Loucy (cell line): ENCODE measurements around the gene ART4.
A peak's percentile ranks its signal among the peaks of the same experiment; 100 is the strongest.

Experiments
- H2AFZ ChIP-seq: fragments of 200-600 bp; sonication (generic); 2 replicates; pipeline ENCODE4 v1.6.0; 2016; ENCODE audit warnings: antibody characterized with exemption, mild to moderate bottlenecking, low read length, moderate library complexity
- H3F3A ChIP-seq: fragments of 200-600 bp; 2 replicates; pipeline ENCODE4 v1.6.0; 2016; ENCODE audit warnings: antibody characterized with exemption, low read depth, mild to moderate bottlenecking
- H3K27me3 ChIP-seq: fragments of 200-600 bp; sonication (generic); 2 replicates; pipeline ENCODE4 v1.6.1; 2014; ENCODE audit warnings: low read length, mild to moderate bottlenecking; ENCODE audit not compliant: insufficient read depth, poor library complexity, severe bottlenecking
- H3K36me3 ChIP-seq: fragments of 200-600 bp; sonication (generic); 2 replicates; pipeline ENCODE4 v1.6.1; 2016; ENCODE audit warnings: low read length; ENCODE audit not compliant: insufficient read depth
- H3K4me1 ChIP-seq: fragments of 200-600 bp; sonication (generic); 2 replicates; pipeline ENCODE4 v1.5.1; 2014; ENCODE audit warnings: low read length, mild to moderate bottlenecking; ENCODE audit not compliant: insufficient read depth, poor library complexity, severe bottlenecking
- H3K4me2 ChIP-seq: fragments of 200-600 bp; sonication (generic); 2 replicates; pipeline ENCODE4 v1.6.0; 2014; ENCODE audit warnings: antibody characterized with exemption, low read length, low read depth, mild to moderate bottlenecking; ENCODE audit not compliant: poor library complexity, severe bottlenecking
- H3K4me3 ChIP-seq: fragments of 200-600 bp; sonication (generic); 2 replicates; pipeline ENCODE4 v1.5.1; 2014; ENCODE audit warnings: low read length, mild to moderate bottlenecking, mixed read lengths; ENCODE audit not compliant: poor library complexity, severe bottlenecking
- H3K79me2 ChIP-seq: fragments of 200-600 bp; sonication (generic); 2 replicates; pipeline ENCODE4 v1.6.1; 2014; ENCODE audit warnings: low read length; ENCODE audit not compliant: insufficient read depth
- H3K9ac ChIP-seq: fragments of 200-600 bp; sonication (generic); 2 replicates; pipeline ENCODE4 v1.6.0; 2014; ENCODE audit warnings: mild to moderate bottlenecking, low read depth, low read length, moderate library complexity; ENCODE audit not compliant: poor library complexity, severe bottlenecking
- H3K9me2 ChIP-seq: fragments of 200-600 bp; sonication (generic); replicated peaks from 2 replicates; pipeline ENCODE4 v1.6.1; 2016; ENCODE audit warnings: low read depth, low read length, mixed read lengths
- H3K9me3 ChIP-seq: fragments of 200-600 bp; sonication (generic); 2 replicates; pipeline ENCODE4 v1.6.1; 2014; ENCODE audit warnings: mild to moderate bottlenecking, antibody characterized with exemption, low read length, low read depth; ENCODE audit not compliant: insufficient read depth
- H4K20me1 ChIP-seq: fragments of 200-600 bp; sonication (generic); 2 replicates; pipeline ENCODE4 v1.6.0; 2014; ENCODE audit warnings: antibody characterized with exemption, low read length, mild to moderate bottlenecking; ENCODE audit not compliant: insufficient read depth, poor library complexity, severe bottlenecking
- CTCF ChIP-seq: fragments of 200-600 bp; sonication (generic); conservative IDR thresholded peaks from 2 replicates; pipeline ENCODE4 v1.5.1; 2014; ENCODE audit warnings: mild to moderate bottlenecking, antibody characterized with exemption, low read length
- EZH2phosphoT487 ChIP-seq: fragments of 200-600 bp; IDR thresholded peaks from 2 replicates; pipeline ENCODE4 v1.6.1; 2018; ENCODE audit warnings: antibody characterized with exemption, mild to moderate bottlenecking, moderate library complexity, borderline replicate concordance

ART4 gene

GRCh38 chr12:14814014-14814413, 29.3 kb downstream of the ART4 start, which contains the start of gene SMCO3:
Gene SMCO3, minus strand, starts transcription at chr12:14814182. Its CDS starts 7,502 bp downstream, at chr12:14806680.
- no peaks in the 10 kb centered on the region for H4K20me1 ChIP-seq
- no peaks in the 10 kb centered on the region for H3F3A ChIP-seq
- no peak within 1 kb of the TSS for H3K4me2 ChIP-seq
- no peak within 1 kb of the TSS for H2AFZ ChIP-seq
- no peaks in the 10 kb centered on the region for H3K79me2 ChIP-seq
- no peak within 1 kb of the TSS for H3K4me3 ChIP-seq
- H3K36me3 ChIP-seq = no peaks in the 10 kb centered on the region
- H3K9ac ChIP-seq = no peak within 1 kb of the TSS
- H3K9me3 ChIP-seq = no peaks in the 10 kb centered on the region
- H3K9me2 ChIP-seq = no peaks in the 10 kb centered on the region
- H3K4me1 ChIP-seq = no peaks in the 10 kb centered on the region
- TF ChIP-seq CTCF (no peak), EZH2phosphoT487 (no peak)
- H3K27me3 ChIP-seq = no peaks in the 10 kb centered on the region

DNA sequence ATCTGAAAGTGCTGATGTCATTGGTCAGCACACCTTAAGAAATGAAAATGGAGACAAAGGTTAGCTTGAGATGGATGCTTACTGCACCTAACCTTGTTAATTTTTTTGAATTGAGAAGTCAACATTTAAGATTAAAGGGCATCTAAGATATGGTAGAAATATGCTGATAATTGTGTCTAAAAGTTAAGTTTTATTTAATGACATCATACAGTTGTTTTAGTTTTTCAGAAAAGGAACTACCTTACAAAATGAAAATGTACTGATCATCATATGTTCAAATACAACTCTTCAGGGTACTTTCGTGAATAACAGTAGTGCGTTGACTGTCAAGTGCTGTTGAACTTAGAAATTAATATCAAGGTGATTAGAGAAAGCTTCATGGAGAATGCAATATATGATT, 31.8 kb downstream of the ART4 start:
- no peaks in the 10 kb centered on the region for H3K36me3 ChIP-seq
- no peaks in the 10 kb centered on the region for H3K9me3 ChIP-seq
- H3K9ac ChIP-seq = no peak overlapping the region
- H3K27me3 ChIP-seq = no peaks in the 10 kb centered on the region
- no peaks in the 10 kb centered on the region for H4K20me1 ChIP-seq
- H3K4me1 ChIP-seq = no peaks in the 10 kb centered on the region
- TF ChIP-seq EZH2phosphoT487 (no peak), CTCF (no peak)
- no peak overlapping the region for H3K4me3 ChIP-seq
- H2AFZ ChIP-seq = no peak overlapping the region
- H3K9me2 ChIP-seq = no peaks in the 10 kb centered on the region
- no peaks in the 10 kb centered on the region for H3K79me2 ChIP-seq
- H3F3A ChIP-seq = no peaks in the 10 kb centered on the region
- H3K4me2 ChIP-seq = no peak overlapping the region

DNA sequence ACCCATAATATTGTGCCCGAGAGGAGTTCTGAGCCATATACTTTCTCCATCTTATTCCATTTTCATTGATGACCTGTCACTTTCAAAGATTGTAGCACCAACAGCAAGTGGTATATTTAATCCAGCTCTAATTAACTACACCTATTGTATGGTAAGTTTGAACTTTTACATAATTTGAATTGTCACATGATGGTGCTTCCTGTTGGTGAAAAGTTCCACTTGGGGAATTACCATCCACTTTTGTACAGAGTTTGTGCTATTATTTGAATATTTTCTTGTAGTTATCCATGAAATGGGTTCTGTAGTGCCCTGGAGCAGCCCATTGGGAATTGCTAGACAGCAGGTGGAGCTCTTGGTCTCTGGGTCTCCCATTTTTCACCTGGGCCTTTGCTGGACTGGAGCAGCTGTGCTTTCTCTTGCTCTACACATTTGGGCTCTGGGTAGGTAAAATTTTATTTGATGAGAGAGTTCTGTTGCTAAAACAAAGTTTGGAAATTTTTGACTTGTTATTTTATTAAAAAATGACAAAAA, 32.3 kb downstream of the ART4 start:
- no peaks in the 10 kb centered on the region for H3K36me3 ChIP-seq
- H3K4me1 ChIP-seq = no peaks in the 10 kb centered on the region
- H3K9me3 ChIP-seq = no peaks in the 10 kb centered on the region
- H3F3A ChIP-seq = no peaks in the 10 kb centered on the region
- H3K4me2 ChIP-seq = no peak overlapping the region
- H3K9me2 ChIP-seq = no peaks in the 10 kb centered on the region
- H3K27me3 ChIP-seq = no peaks in the 10 kb centered on the region
- H3K79me2 ChIP-seq = no peaks in the 10 kb centered on the region
- H3K4me3 ChIP-seq = no peak overlapping the region
- peak overlapping the region; percentile 22; the same call in 1 of the 2 replicates for H2AFZ ChIP-seq
- no peak overlapping the region for H3K9ac ChIP-seq
- H4K20me1 ChIP-seq = no peaks in the 10 kb centered on the region
- TF ChIP-seq CTCF (peak; percentile 58), EZH2phosphoT487 (no peak)
